Panc1 (cell line): ENCODE measurements around the gene BRI3BP.

Source experiments
- POLR2AphosphoS5 ChIP-seq: IDR thresholded peaks from 2 replicates; pipeline ENCODE4 v1.6.1; 2012; ENCODE audit warnings: mild to moderate bottlenecking, low read depth, low read length, moderate library complexity
- SIN3A ChIP-seq: IDR thresholded peaks from 2 replicates; pipeline ENCODE4 v1.6.1; 2012; ENCODE audit warnings: low read depth, mild to moderate bottlenecking, low read length, moderate library complexity, borderline replicate concordance; ENCODE audit not compliant: insufficient read depth
- TF ChIP-seq, protein P1 (sequence below): fragments of 450-650 bp; IDR thresholded peaks from 2 replicates; pipeline ENCODE4 v1.5.1; 2017; ENCODE audit warnings: mild to moderate bottlenecking
- TF ChIP-seq, protein P2 (sequence below), 2 experiments: IDR thresholded peaks; 2 replicates each; pipeline ENCODE4 v1.6.1; 2011 to 2012; ENCODE audit warnings: low read depth in 2 of 2, control low read depth in 1 of 2, low read length in 1 of 2, mild to moderate bottlenecking in 1 of 2, moderate library complexity in 1 of 2; ENCODE audit not compliant: insufficient read depth in 1 of 2

DNA sequence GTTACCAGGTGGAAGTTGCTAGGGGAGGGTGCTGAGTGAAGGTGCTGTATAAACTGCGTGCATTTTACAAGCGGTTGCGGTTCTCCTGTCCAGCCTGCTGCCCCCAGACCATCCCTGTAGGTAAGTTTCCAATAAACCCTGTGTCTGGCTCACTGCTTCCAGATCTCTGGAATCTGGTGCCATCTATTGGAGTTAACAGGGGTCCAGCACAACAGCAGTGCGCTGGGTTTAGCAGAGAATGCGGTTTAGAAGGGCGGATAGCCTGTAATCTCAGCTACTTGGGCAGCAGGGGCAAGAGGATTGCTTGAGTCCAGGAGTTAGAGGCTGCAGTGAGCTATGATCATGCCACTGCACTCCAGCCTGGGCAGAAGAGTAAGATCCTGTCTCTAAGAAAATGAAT, 76.7 kb downstream of the BRI3BP start:
- TF ChIP-seq, protein P1, sequence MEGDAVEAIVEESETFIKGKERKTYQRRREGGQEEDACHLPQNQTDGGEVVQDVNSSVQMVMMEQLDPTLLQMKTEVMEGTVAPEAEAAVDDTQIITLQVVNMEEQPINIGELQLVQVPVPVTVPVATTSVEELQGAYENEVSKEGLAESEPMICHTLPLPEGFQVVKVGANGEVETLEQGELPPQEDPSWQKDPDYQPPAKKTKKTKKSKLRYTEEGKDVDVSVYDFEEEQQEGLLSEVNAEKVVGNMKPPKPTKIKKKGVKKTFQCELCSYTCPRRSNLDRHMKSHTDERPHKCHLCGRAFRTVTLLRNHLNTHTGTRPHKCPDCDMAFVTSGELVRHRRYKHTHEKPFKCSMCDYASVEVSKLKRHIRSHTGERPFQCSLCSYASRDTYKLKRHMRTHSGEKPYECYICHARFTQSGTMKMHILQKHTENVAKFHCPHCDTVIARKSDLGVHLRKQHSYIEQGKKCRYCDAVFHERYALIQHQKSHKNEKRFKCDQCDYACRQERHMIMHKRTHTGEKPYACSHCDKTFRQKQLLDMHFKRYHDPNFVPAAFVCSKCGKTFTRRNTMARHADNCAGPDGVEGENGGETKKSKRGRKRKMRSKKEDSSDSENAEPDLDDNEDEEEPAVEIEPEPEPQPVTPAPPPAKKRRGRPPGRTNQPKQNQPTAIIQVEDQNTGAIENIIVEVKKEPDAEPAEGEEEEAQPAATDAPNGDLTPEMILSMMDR, result no peak; the same call in 1 of the 2 replicates
- TF ChIP-seq SIN3A, result no peak
- TF ChIP-seq, protein P2, sequence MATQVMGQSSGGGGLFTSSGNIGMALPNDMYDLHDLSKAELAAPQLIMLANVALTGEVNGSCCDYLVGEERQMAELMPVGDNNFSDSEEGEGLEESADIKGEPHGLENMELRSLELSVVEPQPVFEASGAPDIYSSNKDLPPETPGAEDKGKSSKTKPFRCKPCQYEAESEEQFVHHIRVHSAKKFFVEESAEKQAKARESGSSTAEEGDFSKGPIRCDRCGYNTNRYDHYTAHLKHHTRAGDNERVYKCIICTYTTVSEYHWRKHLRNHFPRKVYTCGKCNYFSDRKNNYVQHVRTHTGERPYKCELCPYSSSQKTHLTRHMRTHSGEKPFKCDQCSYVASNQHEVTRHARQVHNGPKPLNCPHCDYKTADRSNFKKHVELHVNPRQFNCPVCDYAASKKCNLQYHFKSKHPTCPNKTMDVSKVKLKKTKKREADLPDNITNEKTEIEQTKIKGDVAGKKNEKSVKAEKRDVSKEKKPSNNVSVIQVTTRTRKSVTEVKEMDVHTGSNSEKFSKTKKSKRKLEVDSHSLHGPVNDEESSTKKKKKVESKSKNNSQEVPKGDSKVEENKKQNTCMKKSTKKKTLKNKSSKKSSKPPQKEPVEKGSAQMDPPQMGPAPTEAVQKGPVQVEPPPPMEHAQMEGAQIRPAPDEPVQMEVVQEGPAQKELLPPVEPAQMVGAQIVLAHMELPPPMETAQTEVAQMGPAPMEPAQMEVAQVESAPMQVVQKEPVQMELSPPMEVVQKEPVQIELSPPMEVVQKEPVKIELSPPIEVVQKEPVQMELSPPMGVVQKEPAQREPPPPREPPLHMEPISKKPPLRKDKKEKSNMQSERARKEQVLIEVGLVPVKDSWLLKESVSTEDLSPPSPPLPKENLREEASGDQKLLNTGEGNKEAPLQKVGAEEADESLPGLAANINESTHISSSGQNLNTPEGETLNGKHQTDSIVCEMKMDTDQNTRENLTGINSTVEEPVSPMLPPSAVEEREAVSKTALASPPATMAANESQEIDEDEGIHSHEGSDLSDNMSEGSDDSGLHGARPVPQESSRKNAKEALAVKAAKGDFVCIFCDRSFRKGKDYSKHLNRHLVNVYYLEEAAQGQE (IDR thresholded peaks at IDR 0.05; ENCODE audit: insufficient read depth in 1 of 2, low read depth in 2 of 2, low read length in 1 of 2), result no peak
- no peak for TF ChIP-seq POLR2AphosphoS5
